Adrenal gland (tissue), 5 donors: Measurements from ENCODE around the gene TAS2R14.

ENCODE experiments used
- POLR2A ChIP-seq, 2 donors: fragments of 450-650 bp; IDR thresholded peaks; one replicate each; pipeline ENCODE4 v1.6.1; 2017; ENCODE audit warnings: antibody characterized with exemption in 2 of 2, mild to moderate bottlenecking in 2 of 2, moderate library complexity in 1 of 2
- TF ChIP-seq, protein P1 (sequence below), 6 experiments: fragments of 450-650 bp in 4 of 6; fragments of 200-600 bp in 2 of 6; sonication (generic) in 1 of 6; IDR thresholded peaks; 1 replicate in 5 of 6; 2 replicates in 1 of 6; pipeline versions ENCODE4 v1.5.1 to v1.8.0; 2016 to 2021; ENCODE audit warnings: antibody characterized with exemption in 6 of 6, mild to moderate bottlenecking in 2 of 6, moderate library complexity in 1 of 6
- donor health status: DM: no; HTN: no; CAD: no.

DNA sequence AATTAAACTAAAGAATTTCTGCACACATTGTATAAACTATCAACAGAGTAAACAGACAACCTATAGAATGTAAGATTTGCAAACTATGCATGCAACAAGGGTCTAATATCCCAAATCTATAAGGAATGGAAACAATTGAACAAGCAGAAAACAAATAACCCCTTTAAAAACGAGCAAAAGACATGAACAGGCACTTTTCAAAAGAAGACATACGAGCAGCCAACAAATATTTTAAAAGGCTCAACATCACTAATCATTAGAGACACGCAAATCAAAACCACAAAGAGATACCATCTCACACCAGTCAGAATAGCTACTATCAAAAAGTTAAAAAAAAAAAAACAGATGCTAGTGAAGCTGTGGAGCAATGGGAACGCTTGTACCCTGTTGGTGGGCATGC is 34.4 kb downstream of the TAS2R14 start:
- TF ChIP-seq, protein P1, sequence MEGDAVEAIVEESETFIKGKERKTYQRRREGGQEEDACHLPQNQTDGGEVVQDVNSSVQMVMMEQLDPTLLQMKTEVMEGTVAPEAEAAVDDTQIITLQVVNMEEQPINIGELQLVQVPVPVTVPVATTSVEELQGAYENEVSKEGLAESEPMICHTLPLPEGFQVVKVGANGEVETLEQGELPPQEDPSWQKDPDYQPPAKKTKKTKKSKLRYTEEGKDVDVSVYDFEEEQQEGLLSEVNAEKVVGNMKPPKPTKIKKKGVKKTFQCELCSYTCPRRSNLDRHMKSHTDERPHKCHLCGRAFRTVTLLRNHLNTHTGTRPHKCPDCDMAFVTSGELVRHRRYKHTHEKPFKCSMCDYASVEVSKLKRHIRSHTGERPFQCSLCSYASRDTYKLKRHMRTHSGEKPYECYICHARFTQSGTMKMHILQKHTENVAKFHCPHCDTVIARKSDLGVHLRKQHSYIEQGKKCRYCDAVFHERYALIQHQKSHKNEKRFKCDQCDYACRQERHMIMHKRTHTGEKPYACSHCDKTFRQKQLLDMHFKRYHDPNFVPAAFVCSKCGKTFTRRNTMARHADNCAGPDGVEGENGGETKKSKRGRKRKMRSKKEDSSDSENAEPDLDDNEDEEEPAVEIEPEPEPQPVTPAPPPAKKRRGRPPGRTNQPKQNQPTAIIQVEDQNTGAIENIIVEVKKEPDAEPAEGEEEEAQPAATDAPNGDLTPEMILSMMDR (IDR thresholded peaks at IDR 0.05), result no peak
- TF ChIP-seq POLR2A (IDR thresholded peaks at IDR 0.05), result no peak
